Activated gamma-delta T cell (primary cell): ENCODE measurements around the gene UQCR10.

Source experiments
- DNase-seq: peaks from one replicate; lab custom pipeline; 2025; lab: John Stamatoyannopoulos, UW

Gene UQCR10

DNA sequence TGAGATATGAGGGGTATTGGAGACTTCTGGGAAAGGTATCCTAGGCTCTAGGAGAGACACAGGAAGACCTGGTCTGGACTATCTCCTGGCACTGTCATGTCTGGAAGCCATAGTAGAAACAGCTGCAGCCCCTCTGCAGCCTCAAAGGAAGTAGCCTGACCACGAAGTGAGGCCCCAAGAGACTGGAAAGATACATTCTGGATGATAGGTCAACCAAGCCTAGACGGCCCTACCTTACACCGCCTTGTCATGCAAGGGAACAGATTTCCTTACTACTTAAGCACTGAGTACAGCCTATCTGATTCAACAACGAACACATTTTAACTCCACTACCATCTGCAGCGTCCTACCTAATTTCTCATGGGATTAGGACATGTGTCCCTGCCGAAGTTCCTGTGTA, 31.1 kb downstream of the UQCR10 start:
- no peak for DNase-seq

DNA sequence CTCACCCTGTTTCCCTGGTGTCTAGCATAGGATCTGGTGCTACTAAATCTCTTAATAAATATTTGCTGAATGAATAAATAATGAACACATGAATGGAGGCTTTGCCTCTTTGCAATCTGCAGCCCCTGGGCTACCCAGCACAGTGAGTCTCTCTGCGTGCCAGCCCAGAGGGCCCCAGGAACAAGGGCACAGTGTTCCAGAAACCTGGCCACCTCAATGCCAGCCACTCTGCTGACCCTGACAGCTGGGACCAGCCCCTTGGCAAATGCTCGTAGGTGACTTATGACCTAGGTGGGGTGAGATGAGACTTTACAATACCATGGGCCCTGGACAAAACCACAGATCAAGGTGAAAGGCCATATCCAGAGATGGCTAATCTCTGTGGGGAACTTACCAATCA, 31.6 kb downstream of the UQCR10 start:
- no peak for DNase-seq

DNA sequence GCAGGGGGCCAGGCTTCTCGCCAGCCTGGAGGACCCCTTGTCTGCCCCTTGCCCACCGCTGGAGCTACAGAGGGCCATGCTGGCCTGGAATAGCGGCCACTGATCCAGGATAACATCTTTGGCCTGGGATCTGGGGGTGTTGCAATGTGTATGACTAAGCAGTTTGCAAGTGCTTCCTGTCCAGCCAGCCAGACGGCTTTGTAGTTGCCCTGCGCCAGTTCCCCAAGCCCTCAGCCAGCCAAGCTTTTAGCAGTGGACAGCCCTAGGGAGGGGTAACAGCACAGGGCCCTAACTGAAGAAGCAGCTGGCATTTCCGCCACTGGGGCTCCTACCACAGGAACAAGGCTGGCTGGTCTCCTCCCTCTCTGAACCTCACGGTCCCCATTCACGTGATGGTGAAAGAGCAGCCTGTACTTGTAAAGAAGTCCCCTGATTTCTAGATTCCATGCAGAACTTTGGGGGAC, 32.1 kb downstream of the UQCR10 start:
- DNase-seq, result no peak

DNA sequence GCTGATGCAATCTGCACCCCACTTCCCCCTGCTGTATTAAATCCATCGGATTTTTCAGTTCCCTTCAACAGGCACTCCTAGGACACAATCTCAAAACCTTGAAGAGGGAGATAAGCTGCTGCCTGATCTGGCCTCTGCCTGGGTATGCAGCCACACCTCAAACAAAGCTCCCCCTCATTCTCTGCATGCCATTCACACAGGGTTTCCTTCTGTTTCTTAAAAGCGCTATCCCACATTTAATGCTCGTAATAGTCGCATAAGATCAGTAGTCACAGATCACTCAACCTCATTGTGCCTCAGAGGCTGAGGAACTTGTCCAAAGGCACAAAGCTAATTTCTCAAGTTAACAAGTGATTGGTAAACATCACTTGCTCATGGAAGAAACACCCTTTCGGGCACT, 34.0 kb downstream of the UQCR10 start:
- DNase-seq, result no peak

DNA sequence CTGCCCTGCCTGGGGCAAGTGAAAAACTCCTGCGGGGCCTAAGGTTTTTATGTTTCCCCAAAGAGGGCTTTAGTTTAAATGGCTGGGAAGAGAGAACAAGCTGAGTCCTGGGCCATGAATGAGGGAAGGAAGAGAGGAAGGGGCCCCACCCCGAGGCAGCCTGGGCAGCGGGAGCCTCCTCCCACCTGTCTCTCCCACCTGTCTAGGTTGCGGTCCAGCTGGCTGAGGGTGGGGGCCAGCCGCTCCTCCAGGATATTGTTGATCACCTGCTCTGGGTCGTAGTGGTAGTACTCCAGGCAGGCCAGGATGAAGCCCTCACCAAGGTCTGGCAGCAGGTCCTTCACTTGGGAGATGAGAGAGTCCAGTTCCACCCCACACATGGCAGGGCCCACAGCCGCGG, 34.6 kb downstream of the UQCR10 start:
- DNase-seq, result no peak

DNA sequence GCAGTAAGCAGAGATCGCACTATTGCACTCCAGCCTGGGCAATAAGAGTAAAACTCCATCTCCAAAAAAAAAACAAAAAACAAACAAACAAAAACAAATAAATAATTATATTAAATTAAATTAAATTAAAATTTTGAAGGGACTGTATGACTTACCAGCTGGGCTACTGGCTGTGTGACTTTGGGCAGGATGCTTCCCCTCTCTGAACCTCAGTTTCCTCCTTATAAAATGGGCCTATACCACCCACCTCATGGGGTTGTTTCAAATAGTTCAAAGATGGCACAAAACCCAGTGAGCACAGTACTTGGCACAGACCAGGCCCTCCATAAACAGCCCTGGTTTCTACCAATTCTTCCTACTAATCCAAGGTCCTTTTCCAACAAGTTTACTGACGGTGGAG, 36.0 kb downstream of the UQCR10 start:
- DNase-seq, result no peak

DNA sequence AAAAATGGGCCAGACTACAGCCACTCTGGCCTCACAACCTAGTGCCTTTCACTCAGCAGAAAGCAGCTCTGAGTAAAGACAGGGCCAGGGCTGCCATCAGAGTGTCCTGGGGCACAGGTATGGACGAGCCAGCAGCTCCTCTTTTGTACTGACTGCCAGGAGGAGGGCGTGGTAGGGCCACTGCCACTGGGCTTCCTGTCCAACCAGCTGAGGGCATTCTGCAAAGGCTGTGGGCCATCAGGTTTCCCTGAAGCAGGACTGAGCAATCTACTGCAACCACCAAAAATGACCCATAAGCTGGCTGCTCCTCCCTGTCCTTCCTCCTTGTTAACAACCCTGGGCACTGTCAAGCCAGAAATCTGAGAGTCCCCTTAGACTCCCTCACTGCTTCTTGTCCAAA, 37.8 kb downstream of the UQCR10 start:
- no peak for DNase-seq

DNA sequence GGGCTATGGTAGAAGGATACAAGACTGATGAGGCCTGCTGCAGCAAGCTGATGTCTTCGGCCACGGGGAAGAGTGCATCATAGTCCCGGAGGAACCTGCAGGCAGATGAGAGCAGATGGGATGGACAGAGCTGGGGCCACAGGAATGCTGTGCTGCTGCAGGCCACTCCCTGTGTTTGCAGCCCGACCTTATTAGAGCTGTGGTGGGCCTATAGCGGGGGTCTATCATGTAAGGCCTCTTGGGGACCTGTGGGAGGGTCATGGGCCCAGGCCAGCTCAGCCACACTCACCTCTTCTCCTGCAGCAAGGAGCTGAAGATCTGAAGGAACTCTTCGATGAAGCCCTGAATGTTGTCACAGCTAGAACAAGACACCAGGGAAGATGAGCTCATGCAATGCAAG, 39.0 kb downstream of the UQCR10 start:
- DNase-seq, result no peak

DNA sequence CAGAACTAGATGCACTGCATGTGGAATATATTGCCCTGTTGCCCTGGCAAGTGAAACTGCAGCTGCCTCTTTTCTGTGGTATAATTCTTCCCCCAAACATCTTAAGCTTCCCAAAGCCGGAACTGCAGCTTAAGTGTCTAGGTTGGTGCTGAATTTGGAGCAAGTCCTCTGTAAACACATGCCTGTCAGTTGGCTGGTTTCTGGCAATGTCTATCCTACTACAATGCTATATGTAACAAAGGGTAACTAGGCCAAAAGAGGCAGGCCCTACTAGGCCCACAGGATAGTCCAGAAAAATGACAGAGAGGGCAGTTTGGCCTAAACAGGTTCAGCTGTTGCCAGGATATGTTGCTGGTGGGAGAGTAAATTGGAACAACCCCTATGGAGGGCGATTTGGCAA, 43.0 kb downstream of the UQCR10 start:
- no peak for DNase-seq

DNA sequence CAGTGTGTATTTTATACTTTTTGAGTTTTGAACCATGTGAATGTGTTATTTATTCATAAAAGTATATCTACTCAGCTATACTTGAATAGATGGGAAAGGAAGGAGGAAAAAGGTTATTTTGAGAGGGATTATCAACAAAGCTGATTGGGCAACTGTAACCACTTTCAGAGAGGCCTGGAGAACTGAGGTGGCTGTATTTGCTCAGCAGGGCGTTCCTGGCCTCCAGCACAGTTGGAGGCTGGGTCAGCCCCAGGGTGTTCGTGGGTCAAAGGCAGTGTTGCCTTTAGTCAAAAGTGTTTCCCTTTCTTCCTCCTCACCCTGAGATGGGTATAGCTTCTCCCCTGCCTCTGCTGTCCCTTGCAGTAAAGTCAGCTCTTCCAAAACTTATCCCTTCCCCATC, 44.2 kb downstream of the UQCR10 start:
- DNase-seq, result no peak

DNA sequence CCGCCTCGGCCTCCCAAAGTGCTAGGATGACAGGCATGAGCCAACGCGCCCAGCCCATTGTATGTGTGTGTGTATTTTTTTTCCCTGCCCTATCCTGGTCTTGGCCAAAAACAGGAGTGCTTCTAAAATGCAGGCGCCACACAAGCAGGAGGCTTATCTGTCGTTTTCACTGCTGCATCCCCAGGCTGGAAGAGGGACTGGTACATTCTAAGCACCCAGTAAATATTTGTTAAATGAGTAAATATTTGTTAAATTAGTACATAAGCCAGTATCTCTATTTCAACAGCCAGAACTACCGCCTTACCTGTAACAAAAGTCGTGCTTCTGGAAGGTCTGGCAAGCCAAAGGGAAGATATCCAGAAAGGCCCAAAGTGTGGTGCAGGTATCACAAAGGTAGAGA, 46.0 kb downstream of the UQCR10 start:
- no peak for DNase-seq

DNA sequence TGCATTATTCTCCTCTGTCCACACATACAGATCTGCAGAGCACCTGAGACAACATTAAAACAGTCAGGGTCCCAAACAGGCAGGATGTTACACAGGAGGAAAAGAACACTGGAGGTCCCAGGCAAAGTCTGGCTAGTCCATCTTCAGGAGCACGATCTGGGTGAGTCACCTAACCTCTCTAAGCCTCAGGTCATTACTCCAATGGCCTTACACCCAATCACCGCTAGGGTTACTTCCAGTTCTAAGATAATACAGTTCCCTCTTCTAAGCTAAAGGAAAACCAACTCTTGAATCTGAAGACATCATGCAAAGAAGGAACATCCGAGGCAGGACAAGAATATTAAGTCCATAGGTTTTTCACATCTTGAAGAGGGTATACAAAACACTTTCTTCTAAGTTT, 46.4 kb downstream of the UQCR10 start:
- DNase-seq, result no peak

DNA sequence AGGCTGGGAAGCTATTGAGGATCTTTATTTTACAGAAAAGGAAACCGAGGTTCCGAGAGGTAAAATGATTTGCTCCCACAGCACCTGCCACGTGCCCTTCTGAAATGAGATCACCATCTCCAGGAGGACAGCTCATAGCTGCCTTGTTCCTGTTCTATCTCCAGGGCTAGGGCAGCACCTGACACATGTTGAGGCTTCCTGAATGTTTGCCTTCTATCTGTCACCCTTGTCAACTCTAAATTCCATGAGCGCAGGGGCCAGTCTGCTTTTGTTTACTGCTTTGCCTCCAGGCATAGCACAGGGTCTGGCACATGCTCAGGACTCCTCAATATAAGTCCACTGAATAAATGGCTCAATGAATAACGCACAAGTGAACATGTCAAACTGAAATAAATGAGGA, 46.8 kb downstream of the UQCR10 start:
- no peak for DNase-seq

DNA sequence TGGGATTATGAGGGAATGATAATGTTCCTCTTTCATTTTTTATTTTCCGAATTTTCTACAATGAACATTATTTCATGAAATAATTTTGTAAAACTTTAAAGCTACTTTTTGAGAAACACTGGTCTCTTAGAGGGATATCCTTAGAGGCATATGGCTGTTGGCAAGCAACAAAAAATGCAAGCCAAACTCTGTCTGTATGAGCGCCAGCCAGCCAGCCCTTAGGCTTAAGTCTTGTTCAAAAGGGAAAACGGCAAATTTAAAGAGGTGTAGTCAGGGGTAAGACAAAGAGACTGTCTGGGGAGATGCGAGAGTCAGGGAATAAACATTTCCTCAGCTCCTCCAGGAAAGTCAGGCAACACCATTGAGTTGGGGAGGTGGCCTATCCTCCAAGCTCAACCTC, 48.4 kb downstream of the UQCR10 start:
- DNase-seq, result no peak

DNA sequence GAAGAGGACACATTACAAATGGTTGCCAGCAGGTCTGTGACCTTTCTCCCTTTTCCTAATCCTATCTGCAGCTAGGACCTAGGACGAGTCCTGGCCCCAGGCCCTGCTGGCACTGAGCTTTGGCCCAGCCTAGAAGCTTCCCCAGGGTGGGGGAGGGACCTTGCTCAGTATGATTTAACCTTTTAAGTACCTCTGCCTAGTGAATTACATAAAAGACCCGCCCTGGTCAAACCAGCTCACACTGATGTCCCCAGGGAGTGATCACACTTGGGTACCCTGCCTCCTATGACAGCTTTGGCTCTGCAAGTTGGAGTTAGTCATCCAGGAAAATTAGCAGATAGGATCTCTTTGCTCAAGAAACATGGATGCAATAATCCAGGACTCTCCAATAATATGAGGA, 49.0 kb downstream of the UQCR10 start:
- DNase-seq, result no peak

DNA sequence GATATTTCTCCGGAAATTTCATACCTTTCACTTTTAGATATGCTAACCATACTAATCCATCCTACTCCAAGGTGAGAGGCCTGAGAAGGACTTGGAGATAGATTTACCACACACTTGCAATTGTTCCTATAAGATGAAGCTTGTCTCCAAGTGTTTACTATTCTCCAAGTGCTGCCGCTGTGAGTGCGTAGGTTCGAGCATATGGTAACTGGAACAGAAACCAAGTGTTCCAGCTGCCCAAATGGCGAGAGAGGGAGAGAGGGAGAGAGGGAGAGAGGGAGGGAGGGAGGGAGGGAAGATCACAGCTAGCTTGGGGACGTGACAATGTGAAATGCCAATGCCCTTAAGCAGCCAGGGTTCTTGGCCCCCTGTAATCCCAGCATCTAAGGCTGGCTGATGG, 49.4 kb downstream of the UQCR10 start:
- DNase-seq, result no peak

DNA sequence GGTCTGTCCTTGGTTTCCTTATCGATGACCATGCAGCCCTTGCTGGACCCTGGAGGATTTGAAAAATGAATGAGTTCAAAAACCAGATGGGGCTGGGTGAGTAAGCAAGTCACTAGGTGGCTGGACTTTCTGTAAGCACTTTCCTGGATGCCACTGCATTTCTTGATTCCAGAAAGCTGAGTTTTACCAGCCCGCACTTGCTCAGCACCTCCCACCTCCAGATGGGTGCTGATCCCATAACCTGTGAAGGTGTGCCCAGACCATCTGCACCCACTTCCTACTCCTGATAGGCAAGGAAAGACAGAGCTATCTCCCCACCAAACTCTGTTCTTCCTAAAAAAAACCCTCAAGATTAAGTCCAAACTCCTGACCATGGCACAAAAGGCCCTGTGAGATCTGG, 49.8 kb downstream of the UQCR10 start:
- no peak for DNase-seq

DNA sequence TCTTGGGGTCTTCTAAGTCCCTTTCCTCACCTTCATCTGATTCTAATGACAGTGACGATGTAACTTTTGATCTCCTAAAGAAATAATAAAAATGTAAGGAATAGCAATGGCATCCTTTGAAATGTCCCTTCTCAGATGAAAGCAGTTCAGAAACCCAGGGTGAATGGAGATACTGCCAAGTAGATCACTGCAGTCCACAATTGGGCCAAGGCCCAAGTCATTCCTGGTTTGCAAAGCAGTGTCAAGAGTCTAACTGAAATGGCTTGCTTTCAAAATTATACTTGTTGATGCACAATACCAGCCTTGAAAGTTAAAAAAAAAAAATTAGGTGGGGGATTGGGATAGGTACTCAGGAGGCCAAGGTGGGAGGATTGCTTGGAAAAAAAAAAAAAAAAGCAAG, 50.6 kb downstream of the UQCR10 start:
- no peak for DNase-seq

DNA sequence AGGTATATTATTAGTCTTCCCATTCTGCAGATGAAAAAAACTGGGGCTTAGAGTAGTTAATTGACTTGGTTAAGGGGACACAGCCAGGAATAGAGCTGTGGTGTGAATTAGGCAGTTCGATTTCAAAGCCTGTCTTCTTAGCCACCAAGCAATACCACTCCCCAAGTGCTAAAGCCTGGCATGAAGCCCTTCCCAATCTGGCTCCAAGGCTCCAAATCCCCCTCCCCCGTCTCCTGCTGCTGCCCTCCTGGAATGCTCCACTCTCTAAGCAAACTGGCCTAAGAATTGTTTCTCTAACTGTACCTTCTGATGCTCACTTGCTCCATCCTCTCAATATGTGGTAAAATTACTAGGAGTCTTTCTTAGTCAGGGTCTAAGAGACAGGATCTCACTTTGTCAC, 52.3 kb downstream of the UQCR10 start:
- DNase-seq, result no peak
